ENCODE data around the gene GPR68.
"Not testable (repeated sequence)": the region's sequence is repeated elsewhere in the genome, so short reads cannot be mapped to it uniquely, and the experiment has no call there.

DNA sequence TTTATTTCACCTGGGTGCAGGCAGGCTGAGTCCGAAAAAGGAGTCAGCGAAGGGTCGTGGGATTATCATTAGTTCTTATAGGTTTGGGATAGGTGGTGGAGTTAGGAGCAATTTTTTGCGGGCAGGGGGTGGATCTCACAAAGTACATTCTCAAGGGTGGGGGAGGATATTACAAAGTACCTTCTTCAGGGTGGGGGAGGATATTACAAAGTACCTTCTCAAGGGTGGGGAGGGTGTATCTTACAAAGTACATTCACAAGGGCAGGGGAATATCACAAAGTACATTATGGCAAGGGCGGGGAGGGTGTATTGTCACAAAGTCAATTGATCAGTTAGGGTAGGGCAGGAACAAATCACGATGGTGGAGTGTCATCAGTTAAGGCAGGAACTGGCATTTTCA is 43.7 kb downstream of the GPR68 start:
- not testable (repeated sequence) for TF ChIP-seq POLR2A (IDR thresholded peaks at IDR 0.05; ENCODE audit: low read depth, low read length); USF2 (IDR thresholded peaks at IDR 0.05; ENCODE audit: low read depth, low read length); CTCF (conservative IDR thresholded peaks at IDR 0.05; ENCODE audit: low read depth, low read length)

Data from IMR-90 (cell line).